Measurements from ENCODE around the gene ADAP1.

The ADAP1 gene

GRCh38 chr7:884191-885003, 70.1 kb downstream of the ADAP1 start:
- no peaks in the 10 kb centered on the region for H3K4me1 ChIP-seq (ENCODE audit: control insufficient read depth, insufficient read depth, low read length)
- ChIA-PET CTCF (interaction anchor here (0.7 kb wide), 1 partner anchor 12 kb away, joined by 3 read pairs; no protein-coding TSS in a partner anchor), POLR2A (interaction anchor here (0.6 to 0.7 kb wide), 2 partner anchors 16 kb away, joined by 3 read pairs; no protein-coding TSS in a partner anchor)
- no peaks in the 10 kb centered on the region for H3K9me3 ChIP-seq (ENCODE audit: control insufficient read depth, insufficient read depth, low read depth, low read length)
- no peak overlapping the region for H3K27ac ChIP-seq (ENCODE audit: extremely low read depth, low read depth, low read length)
- TF ChIP-seq ZNF792 (tag by site-specific recombination; IDR thresholded peaks at IDR 0.05) = no peak
- no peak overlapping the region for H3K4me3 ChIP-seq (ENCODE audit: low read depth, low read length)
- H3K36me3 ChIP-seq (ENCODE audit: control insufficient read depth in 2 of 2, insufficient read depth in 1 of 2, low read length in 2 of 2) = peaks cover 5 to 47% of the 10 kb centered on the region in 2 experiments; a peak in 1 of 3 replicates

GRCh38 chr7:883055-884021, 71.1 kb downstream of the ADAP1 start:
- CTCF ChIA-PET = interaction anchor here (0.5 to 1.5 kb wide), 3 partner anchors 303 to 561 kb away, joined by 3 to 4 read pairs (median 3); no protein-coding TSS in a partner anchor
- H3K9me3 ChIP-seq (ENCODE audit: control insufficient read depth, insufficient read depth, low read depth, low read length) = no peaks in the 10 kb centered on the region
- no peak overlapping the region for H3K4me3 ChIP-seq (ENCODE audit: low read depth, low read length)
- H3K4me1 ChIP-seq (ENCODE audit: control insufficient read depth, insufficient read depth, low read length) = no peaks in the 10 kb centered on the region
- no peak overlapping the region for H3K27ac ChIP-seq (ENCODE audit: extremely low read depth, low read depth, low read length)
- H3K36me3 ChIP-seq (ENCODE audit: control insufficient read depth in 2 of 2, insufficient read depth in 1 of 2, low read length in 2 of 2) = peaks cover 5 to 43% of the 10 kb centered on the region in 2 experiments; a peak in 1 of 3 replicates
- TF ChIP-seq ZNF513 (tag by site-specific recombination; IDR thresholded peaks at IDR 0.05) (no peak), ZNF600 (tag by site-specific recombination; IDR thresholded peaks at IDR 0.05) (no peak), WT1 (tag by site-specific recombination; IDR thresholded peaks at IDR 0.05) (no peak), ZNF362 (tag by site-specific recombination; IDR thresholded peaks at IDR 0.05) (no peak), ZNF16 (tag by site-specific recombination; IDR thresholded peaks at IDR 0.05; ENCODE audit: low read depth) (no peak), ZNF629 (tag by site-specific recombination; IDR thresholded peaks at IDR 0.05) (no peak), ZBTB21 (tag by site-specific recombination; IDR thresholded peaks at IDR 0.05) (no peak), ZNF792 (tag by site-specific recombination; IDR thresholded peaks at IDR 0.05) (no peak), ZNF10 (tag by site-specific recombination; IDR thresholded peaks at IDR 0.05) (no peak), SP3 (tag by site-specific recombination; IDR thresholded peaks at IDR 0.05) (no peak), ZNF558 (tag by site-specific recombination; IDR thresholded peaks at IDR 0.05) (no peak)
- POLR2A ChIA-PET = interaction anchor here (0.6 kb wide), 1 partner anchor 17 kb away, joined by 3 read pairs; no protein-coding TSS in a partner anchor

GRCh38 chr7:882336-883035, 72.0 kb downstream of the ADAP1 start:
- no peaks in the 10 kb centered on the region for H3K9me3 ChIP-seq (ENCODE audit: control insufficient read depth, insufficient read depth, low read depth, low read length)
- no peak overlapping the region for H3K27ac ChIP-seq (ENCODE audit: extremely low read depth, low read depth, low read length)
- no peak overlapping the region for H3K4me3 ChIP-seq (ENCODE audit: low read depth, low read length)
- ChIA-PET CTCF (interaction anchor here (0.5 to 1.5 kb wide), 2 partner anchors 359 to 561 kb away, joined by 3 read pairs; no protein-coding TSS in a partner anchor), POLR2A (no interaction called here)
- TF ChIP-seq ZNF600 (tag by site-specific recombination; IDR thresholded peaks at IDR 0.05) (no peak), ZSCAN4 (tag by site-specific recombination; IDR thresholded peaks at IDR 0.05) (no peak), ZBTB26 (tag by site-specific recombination; optimal IDR thresholded peaks at IDR 0.05) (peak; percentile 4), ZNF585B (tag by site-specific recombination; IDR thresholded peaks at IDR 0.05) (no peak), ZNF514 (tag by site-specific recombination; IDR thresholded peaks at IDR 0.05) (no peak), ZNF335 (tag by site-specific recombination; conservative IDR thresholded peaks at IDR 0.05) (no peak), ZNF341 (tag by site-specific recombination; IDR thresholded peaks at IDR 0.05; ENCODE audit: low read depth) (0 out of 2 replicates have a peak, but pooled peaks have one; percentile 37)
- H3K36me3 ChIP-seq (ENCODE audit: control insufficient read depth in 2 of 2, insufficient read depth in 1 of 2, low read length in 2 of 2) = peaks cover 2 to 38% of the 10 kb centered on the region in 2 experiments; a peak in 1 of 3 replicates
- H3K4me1 ChIP-seq (ENCODE audit: control insufficient read depth, insufficient read depth, low read length) = no peaks in the 10 kb centered on the region
